ENCODE measurements around the gene ANGEL1.

ANGEL1 gene

GRCh38 chr14:76767681-76768656 is 44.7 kb downstream of the ANGEL1 start:
- peaks cover 13% of the 10 kb centered on the region for H3K4me1 Mint-ChIP-seq

GRCh38 chr14:76765461-76765931 is 47.2 kb downstream of the ANGEL1 start:
- Mint-ChIP-seq H3K27ac (no peak overlapping the region), H3K4me3 (no peak overlapping the region), H3K27me3 (peaks cover 6% of the 10 kb centered on the region), H3K4me1 (peaks cover 18% of the 10 kb centered on the region), H3K9me3 (no peaks in the 10 kb centered on the region), H3K36me3 (no peaks in the 10 kb centered on the region)

More at GRCh38 chr14:76767681-76768656, 44.7 kb downstream of the ANGEL1 start:
- Mint-ChIP-seq H3K9me3 (no peaks in the 10 kb centered on the region), H3K36me3 (no peaks in the 10 kb centered on the region), H3K27ac (peak overlapping the region; percentile 51), H3K4me3 (peak overlapping the region; percentile 24), H3K27me3 (peaks cover 1% of the 10 kb centered on the region)

- Mint-ChIP-seq H3K36me3 (no peaks in the 10 kb centered on the region), H3K4me3 (peak overlapping the region; percentile 84), H3K27ac (no peak overlapping the region), H3K4me1 (peaks cover 9% of the 10 kb centered on the region), H3K27me3 (peaks cover 19% of the 10 kb centered on the region), H3K9me3 (no peaks in the 10 kb centered on the region)
These were observed 49.3 kb downstream of the ANGEL1 start for GRCh38 chr14:76763096-76764041.

- Mint-ChIP-seq H3K9me3 (no peaks in the 10 kb centered on the region), H3K27me3 (peaks cover 22% of the 10 kb centered on the region), H3K4me3 (peak overlapping the region; percentile 84), H3K36me3 (no peaks in the 10 kb centered on the region), H3K4me1 (peaks cover 6% of the 10 kb centered on the region), H3K27ac (no peak overlapping the region)
These were observed 50.1 kb downstream of the ANGEL1 start for GRCh38 chr14:76762411-76763095.

GRCh38 chr14:76761960-76762410 is 50.7 kb downstream of the ANGEL1 start:
- Mint-ChIP-seq H3K27ac (no peak overlapping the region), H3K36me3 (no peaks in the 10 kb centered on the region), H3K27me3 (peaks cover 22% of the 10 kb centered on the region), H3K4me1 (peaks cover 6% of the 10 kb centered on the region), H3K9me3 (no peaks in the 10 kb centered on the region), H3K4me3 (peak overlapping the region; percentile 84)

- peaks cover 22% of the 10 kb centered on the region for H3K27me3 Mint-ChIP-seq
- H3K36me3 Mint-ChIP-seq = no peaks in the 10 kb centered on the region
- H3K9me3 Mint-ChIP-seq = no peaks in the 10 kb centered on the region
- H3K27ac Mint-ChIP-seq = no peak within 1 kb of the TSS
- peaks cover 6% of the 10 kb centered on the region for H3K4me1 Mint-ChIP-seq
- H3K4me3 Mint-ChIP-seq = peak within 1 kb of the TSS; percentile 84
These were observed 51.3 kb downstream of the ANGEL1 start, which contains the start of gene VASH1 for GRCh38 chr14:76761136-76761959. Gene VASH1 (plus strand): TSS chr14:76761468. CDS start chr14:76762822, 1,354 bp downstream.

GRCh38 chr14:76760331-76761135 is 52.1 kb downstream of the ANGEL1 start:
- H3K36me3 Mint-ChIP-seq = no peaks in the 10 kb centered on the region
- no peak overlapping the region for H3K27ac Mint-ChIP-seq
- peaks cover 22% of the 10 kb centered on the region for H3K27me3 Mint-ChIP-seq

GRCh38 chr14:76759589-76759988 is 53.1 kb downstream of the ANGEL1 start:
- H3K27me3 Mint-ChIP-seq = peaks cover 21% of the 10 kb centered on the region
- H3K4me1 Mint-ChIP-seq = peaks cover 6% of the 10 kb centered on the region
- H3K36me3 Mint-ChIP-seq = no peaks in the 10 kb centered on the region
- no peak overlapping the region for H3K27ac Mint-ChIP-seq
- no peak overlapping the region for H3K4me3 Mint-ChIP-seq
- no peaks in the 10 kb centered on the region for H3K9me3 Mint-ChIP-seq

More at GRCh38 chr14:76760331-76761135, 52.1 kb downstream of the ANGEL1 start:
- Mint-ChIP-seq H3K4me1 (peaks cover 6% of the 10 kb centered on the region), H3K4me3 (peak overlapping the region; percentile 66), H3K9me3 (no peaks in the 10 kb centered on the region)

- Mint-ChIP-seq H3K4me3 (no peak overlapping the region), H3K27me3 (peaks cover 18% of the 10 kb centered on the region)
These were observed 56.3 kb downstream of the ANGEL1 start for GRCh38 chr14:76756371-76756750.

GRCh38 chr14:76755610-76756370 is 56.9 kb downstream of the ANGEL1 start:
- Mint-ChIP-seq H3K27me3 (peaks cover 18% of the 10 kb centered on the region), H3K9me3 (no peaks in the 10 kb centered on the region), H3K36me3 (no peaks in the 10 kb centered on the region), H3K27ac (no peak overlapping the region), H3K4me1 (no peaks in the 10 kb centered on the region), H3K4me3 (no peak overlapping the region)

More at GRCh38 chr14:76756371-76756750, 56.3 kb downstream of the ANGEL1 start:
- Mint-ChIP-seq H3K4me1 (no peaks in the 10 kb centered on the region), H3K36me3 (no peaks in the 10 kb centered on the region), H3K27ac (no peak overlapping the region), H3K9me3 (no peaks in the 10 kb centered on the region)

- H3K27me3 Mint-ChIP-seq = peaks cover 9% of the 10 kb centered on the region
- H3K36me3 Mint-ChIP-seq = no peaks in the 10 kb centered on the region
- no peak overlapping the region for H3K27ac Mint-ChIP-seq
These were observed 58.1 kb downstream of the ANGEL1 start for GRCh38 chr14:76754586-76754985.

GRCh38 chr14:76753541-76754198 is 59.0 kb downstream of the ANGEL1 start:
- no peak overlapping the region for H3K27ac Mint-ChIP-seq
- no peak overlapping the region for H3K4me3 Mint-ChIP-seq
- peaks cover 3% of the 10 kb centered on the region for H3K27me3 Mint-ChIP-seq
- H3K36me3 Mint-ChIP-seq = no peaks in the 10 kb centered on the region
- H3K9me3 Mint-ChIP-seq = no peaks in the 10 kb centered on the region
- H3K4me1 Mint-ChIP-seq = no peaks in the 10 kb centered on the region

More at GRCh38 chr14:76754586-76754985, 58.1 kb downstream of the ANGEL1 start:
- Mint-ChIP-seq H3K4me1 (no peaks in the 10 kb centered on the region), H3K9me3 (no peaks in the 10 kb centered on the region), H3K4me3 (no peak overlapping the region)

Measured in activated naive CD4-positive, alpha-beta T cell treated with anti-CD3 and anti-CD28 coated beads, Interleukin-2, amount 50 U/mL, for 24 hours (primary cell).